GM18870 (cell line): ENCODE measurements around the gene UNC79.

Source experiments
- ATAC-seq: cut with Tn5 transposase; IDR thresholded peaks from one replicate; pipeline ENCODE4 v1.9.1; 2021; ENCODE audit warnings: moderate library complexity; ENCODE audit not compliant: unreplicated experiment

The UNC79 gene

GRCh38 chr14:93546642-93547041, 115.9 kb downstream of the UNC79 start:
- ATAC-seq, result no peak

- ATAC-seq, result peak; percentile 68
Observed at GRCh38 chr14:93548102-93548843, 117.5 kb downstream of the UNC79 start.

GRCh38 chr14:93549595-93549994, 118.9 kb downstream of the UNC79 start:
- no peak for ATAC-seq

GRCh38 chr14:93564918-93565317, 134.2 kb downstream of the UNC79 start:
- ATAC-seq, result no peak

GRCh38 chr14:93566065-93566693, 135.4 kb downstream of the UNC79 start:
- ATAC-seq, result no peak

GRCh38 chr14:93571275-93571674, 140.5 kb downstream of the UNC79 start:
- ATAC-seq, result no peak

GRCh38 chr14:93579178-93579577, 148.4 kb downstream of the UNC79 start:
- ATAC-seq, result no peak

- no peak for ATAC-seq
Observed at GRCh38 chr14:93582516-93582915, 151.8 kb downstream of the UNC79 start.

- ATAC-seq, result no peak
Observed at GRCh38 chr14:93587330-93587729, 156.6 kb downstream of the UNC79 start.

GRCh38 chr14:93591506-93591905, 160.8 kb downstream of the UNC79 start:
- ATAC-seq, result no peak

GRCh38 chr14:93592786-93593185, 162.0 kb downstream of the UNC79 start:
- no peak for ATAC-seq

GRCh38 chr14:93606091-93606490, 175.4 kb downstream of the UNC79 start:
- no peak for ATAC-seq

GRCh38 chr14:93619176-93619793, 188.5 kb downstream of the UNC79 start:
- ATAC-seq, result no peak

GRCh38 chr14:93628048-93628447, 197.3 kb downstream of the UNC79 start:
- no peak for ATAC-seq

GRCh38 chr14:93629643-93630042, 198.9 kb downstream of the UNC79 start:
- no peak for ATAC-seq

GRCh38 chr14:93638790-93639189, 208.1 kb downstream of the UNC79 start:
- ATAC-seq, result no peak

- ATAC-seq, result no peak
Observed at GRCh38 chr14:93643127-93643526, 212.4 kb downstream of the UNC79 start.

GRCh38 chr14:93643676-93644075, 212.9 kb downstream of the UNC79 start:
- no peak for ATAC-seq

- ATAC-seq, result no peak
Observed at GRCh38 chr14:93645200-93645599, 214.5 kb downstream of the UNC79 start.

- ATAC-seq, result no peak
Observed at GRCh38 chr14:93648440-93649168, 217.9 kb downstream of the UNC79 start.

- ATAC-seq, result no peak
Observed at GRCh38 chr14:93654599-93654998, 223.9 kb downstream of the UNC79 start.
